ENCODE measurements around the gene EN1. TPM values are rescaled to one million over a fixed set of nuclear protein-coding genes. Genes with fewer than 3 reads are reported as not detected.
A peak's percentile ranks its signal among the peaks of the same experiment; 100 is the strongest.

EN1 gene
- total RNA-seq, 1 experiment from 2014 or later, result not detected

DNA sequence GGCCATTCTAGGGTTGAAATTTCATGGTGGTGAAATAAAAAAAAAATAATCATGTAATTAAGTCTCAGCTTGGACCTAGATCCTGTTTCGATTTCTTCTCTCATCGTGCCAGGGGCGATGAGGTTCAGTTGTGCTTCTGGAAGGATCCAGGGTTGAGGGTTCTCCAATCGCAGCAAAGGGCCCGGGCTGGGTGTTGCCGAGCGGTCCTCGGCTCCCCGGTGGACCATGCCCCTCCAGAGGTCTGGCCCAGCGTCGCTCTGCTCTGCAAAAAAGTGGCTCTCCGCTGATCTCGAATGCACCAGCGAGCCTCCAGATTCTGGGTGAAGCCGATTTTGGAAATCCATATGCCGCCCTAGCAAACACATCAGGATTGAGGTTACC is 39.0 kb downstream of the EN1 start:
- peak overlapping the region; percentile 41; the same call in 1 of the 2 replicates for H3K27ac Mint-ChIP-seq
- no peaks in the 10 kb centered on the region for H3K36me3 Mint-ChIP-seq
- CTCF ChIA-PET, result no interaction called here
- DNase-seq (ENCODE audit: low spot score) (peak; percentile 39), ATAC-seq (peak; percentile 49)
- peaks cover 15% of the 10 kb centered on the region for H3K27me3 Mint-ChIP-seq (ENCODE audit: low read depth)
- peaks cover 63% of the 10 kb centered on the region for H3K4me1 Mint-ChIP-seq
- H3K9me3 Mint-ChIP-seq, result no peaks in the 10 kb centered on the region
- TF ChIP-seq NFE2L1 (CRISPR knock-in tag; IDR thresholded peaks at IDR 0.05) (0 out of 2 replicates have a peak, but pooled peaks have one; percentile 34), NR2C2 (CRISPR knock-in tag; IDR thresholded peaks at IDR 0.05) (no peak), ZNF263 (CRISPR knock-in tag; IDR thresholded peaks at IDR 0.05; ENCODE audit: low read depth) (no peak)
- TF ChIP-seq, protein P1, sequence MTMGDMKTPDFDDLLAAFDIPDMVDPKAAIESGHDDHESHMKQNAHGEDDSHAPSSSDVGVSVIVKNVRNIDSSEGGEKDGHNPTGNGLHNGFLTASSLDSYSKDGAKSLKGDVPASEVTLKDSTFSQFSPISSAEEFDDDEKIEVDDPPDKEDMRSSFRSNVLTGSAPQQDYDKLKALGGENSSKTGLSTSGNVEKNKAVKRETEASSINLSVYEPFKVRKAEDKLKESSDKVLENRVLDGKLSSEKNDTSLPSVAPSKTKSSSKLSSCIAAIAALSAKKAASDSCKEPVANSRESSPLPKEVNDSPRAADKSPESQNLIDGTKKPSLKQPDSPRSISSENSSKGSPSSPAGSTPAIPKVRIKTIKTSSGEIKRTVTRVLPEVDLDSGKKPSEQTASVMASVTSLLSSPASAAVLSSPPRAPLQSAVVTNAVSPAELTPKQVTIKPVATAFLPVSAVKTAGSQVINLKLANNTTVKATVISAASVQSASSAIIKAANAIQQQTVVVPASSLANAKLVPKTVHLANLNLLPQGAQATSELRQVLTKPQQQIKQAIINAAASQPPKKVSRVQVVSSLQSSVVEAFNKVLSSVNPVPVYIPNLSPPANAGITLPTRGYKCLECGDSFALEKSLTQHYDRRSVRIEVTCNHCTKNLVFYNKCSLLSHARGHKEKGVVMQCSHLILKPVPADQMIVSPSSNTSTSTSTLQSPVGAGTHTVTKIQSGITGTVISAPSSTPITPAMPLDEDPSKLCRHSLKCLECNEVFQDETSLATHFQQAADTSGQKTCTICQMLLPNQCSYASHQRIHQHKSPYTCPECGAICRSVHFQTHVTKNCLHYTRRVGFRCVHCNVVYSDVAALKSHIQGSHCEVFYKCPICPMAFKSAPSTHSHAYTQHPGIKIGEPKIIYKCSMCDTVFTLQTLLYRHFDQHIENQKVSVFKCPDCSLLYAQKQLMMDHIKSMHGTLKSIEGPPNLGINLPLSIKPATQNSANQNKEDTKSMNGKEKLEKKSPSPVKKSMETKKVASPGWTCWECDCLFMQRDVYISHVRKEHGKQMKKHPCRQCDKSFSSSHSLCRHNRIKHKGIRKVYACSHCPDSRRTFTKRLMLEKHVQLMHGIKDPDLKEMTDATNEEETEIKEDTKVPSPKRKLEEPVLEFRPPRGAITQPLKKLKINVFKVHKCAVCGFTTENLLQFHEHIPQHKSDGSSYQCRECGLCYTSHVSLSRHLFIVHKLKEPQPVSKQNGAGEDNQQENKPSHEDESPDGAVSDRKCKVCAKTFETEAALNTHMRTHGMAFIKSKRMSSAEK (CRISPR knock-in tag; IDR thresholded peaks at IDR 0.05; ENCODE audit: borderline replicate concordance), result no peak
- POLR2A ChIA-PET, result no interaction called here
- peak overlapping the region; percentile 69 for H3K4me3 Mint-ChIP-seq

DNA sequence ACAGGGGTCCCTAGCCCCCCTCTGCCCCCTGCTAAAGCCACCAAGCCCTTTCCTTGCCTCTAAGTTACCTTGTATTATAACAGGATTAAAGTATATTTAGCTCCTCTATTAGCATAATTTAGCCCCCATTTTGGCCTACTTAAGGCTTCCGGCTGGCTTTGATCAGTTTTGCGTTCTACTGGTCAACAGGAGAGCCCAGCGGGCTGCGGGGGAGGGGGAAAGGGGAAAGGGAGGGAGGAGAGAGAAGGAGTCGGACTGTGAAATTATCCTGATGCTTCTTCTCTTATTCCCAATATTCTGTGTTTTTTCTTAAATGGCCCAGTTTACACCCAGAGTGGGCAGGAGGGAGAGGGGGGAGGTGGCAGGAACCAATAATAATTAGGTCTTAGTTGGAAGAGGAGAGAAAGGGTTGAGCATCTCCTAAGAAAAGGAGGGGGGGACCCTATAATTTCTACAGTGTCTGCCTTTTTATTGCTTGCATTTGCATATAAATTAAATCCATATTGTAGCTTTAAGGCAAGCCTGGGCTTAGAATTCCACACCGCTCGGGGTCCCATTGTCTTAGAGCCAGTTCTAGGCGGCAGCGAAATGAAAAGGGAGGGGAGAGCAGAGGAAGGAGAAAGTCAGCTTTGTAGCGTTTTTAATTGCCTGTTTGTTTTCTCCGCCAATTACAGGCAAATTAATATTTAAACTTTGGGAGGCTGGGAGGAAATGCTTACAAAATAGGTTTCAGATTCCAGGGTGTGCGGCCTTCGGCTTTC is 39.6 kb downstream of the EN1 start:
- H3K27ac Mint-ChIP-seq, result peak overlapping the region; percentile 41
- no peak for TF ChIP-seq ATF1 (CRISPR knock-in tag; IDR thresholded peaks at IDR 0.05)
- no peak for TF ChIP-seq HMGA2 (CRISPR knock-in tag; IDR thresholded peaks at IDR 0.05)
- no peak for TF ChIP-seq ZNF219 (CRISPR knock-in tag; IDR thresholded peaks at IDR 0.05; ENCODE audit: borderline replicate concordance)
- no peak for TF ChIP-seq ETV6 (CRISPR knock-in tag; IDR thresholded peaks at IDR 0.05)
- POLR2A ChIA-PET, result no interaction called here

DNA sequence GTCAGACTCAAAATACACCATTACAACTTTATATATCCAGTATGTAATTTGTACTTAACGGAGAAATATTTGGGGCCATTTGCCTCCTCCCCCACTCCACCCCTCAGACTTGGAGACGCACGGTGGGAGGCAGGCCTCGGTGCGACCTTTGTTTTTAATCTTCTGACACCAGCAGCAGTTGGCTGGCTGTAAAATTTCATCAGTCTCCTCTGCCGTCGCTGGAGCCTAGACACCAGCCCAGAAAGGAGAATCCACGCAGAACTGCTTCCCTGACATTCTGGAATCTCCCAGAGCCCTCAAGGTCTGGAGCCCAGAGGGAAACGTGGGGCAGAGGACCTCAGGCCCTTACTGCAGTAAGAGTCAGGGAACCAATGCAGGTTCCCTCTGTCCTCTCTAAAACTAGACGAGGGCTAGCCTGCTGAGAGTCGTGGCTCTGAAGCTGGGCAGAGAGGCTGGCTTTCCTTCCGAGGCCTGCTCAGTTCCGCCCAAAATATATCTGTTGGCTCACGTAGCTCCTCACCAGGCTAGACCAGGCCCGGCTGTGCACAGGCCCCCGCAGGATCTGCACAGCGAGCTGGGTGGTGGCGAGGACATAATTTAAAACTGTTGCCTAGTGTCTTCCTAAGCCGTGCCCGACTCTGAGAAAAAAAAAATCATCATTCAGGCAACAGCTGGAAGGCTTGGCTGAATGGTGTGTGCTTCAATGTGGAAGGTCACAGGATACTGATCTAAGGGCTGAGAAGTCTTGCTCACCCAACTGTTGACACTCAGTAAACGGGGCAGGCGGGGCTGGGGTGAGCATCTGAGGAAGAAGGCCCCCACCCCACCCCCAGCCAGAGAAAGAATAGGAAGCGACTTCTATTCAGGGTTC is 40.4 kb downstream of the EN1 start:
- peaks cover 52% of the 10 kb centered on the region for H3K4me1 Mint-ChIP-seq
- ChIA-PET CTCF (interaction anchor here (0.9 to 2.1 kb wide), 2 partner anchors 48 to 268 kb away, joined by 3 to 16 read pairs; no protein-coding TSS in a partner anchor), POLR2A (interaction anchor here (1.1 kb wide), 1 partner anchor 135 kb away, joined by 3 read pairs; no protein-coding TSS in a partner anchor)
- peak; percentile 20 for DNase-seq (ENCODE audit: low spot score)
- peak overlapping the region; percentile 69 for H3K4me3 Mint-ChIP-seq
- no peaks in the 10 kb centered on the region for H3K9me3 Mint-ChIP-seq
- H3K27me3 Mint-ChIP-seq (ENCODE audit: low read depth), result peaks cover 10% of the 10 kb centered on the region; the same call in 1 of the 2 replicates
- peak; percentile 46 for ATAC-seq
- peak overlapping the region; percentile 48 for H3K27ac Mint-ChIP-seq
- no peaks in the 10 kb centered on the region for H3K36me3 Mint-ChIP-seq
- TF ChIP-seq, protein P2, sequence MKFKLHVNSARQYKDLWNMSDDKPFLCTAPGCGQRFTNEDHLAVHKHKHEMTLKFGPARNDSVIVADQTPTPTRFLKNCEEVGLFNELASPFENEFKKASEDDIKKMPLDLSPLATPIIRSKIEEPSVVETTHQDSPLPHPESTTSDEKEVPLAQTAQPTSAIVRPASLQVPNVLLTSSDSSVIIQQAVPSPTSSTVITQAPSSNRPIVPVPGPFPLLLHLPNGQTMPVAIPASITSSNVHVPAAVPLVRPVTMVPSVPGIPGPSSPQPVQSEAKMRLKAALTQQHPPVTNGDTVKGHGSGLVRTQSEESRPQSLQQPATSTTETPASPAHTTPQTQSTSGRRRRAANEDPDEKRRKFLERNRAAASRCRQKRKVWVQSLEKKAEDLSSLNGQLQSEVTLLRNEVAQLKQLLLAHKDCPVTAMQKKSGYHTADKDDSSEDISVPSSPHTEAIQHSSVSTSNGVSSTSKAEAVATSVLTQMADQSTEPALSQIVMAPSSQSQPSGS (CRISPR knock-in tag; IDR thresholded peaks at IDR 0.05; ENCODE audit: borderline replicate concordance, low read depth), result no peak
- TF ChIP-seq TP53 (CRISPR knock-in tag; IDR thresholded peaks at IDR 0.05), result no peak
- no peak for TF ChIP-seq CREB1 (CRISPR knock-in tag; IDR thresholded peaks at IDR 0.05)
- no peak for TF ChIP-seq NFE2L1 (CRISPR knock-in tag; IDR thresholded peaks at IDR 0.05)
- no peak for TF ChIP-seq HMGA2 (CRISPR knock-in tag; IDR thresholded peaks at IDR 0.05)
- TF ChIP-seq, protein P3, sequence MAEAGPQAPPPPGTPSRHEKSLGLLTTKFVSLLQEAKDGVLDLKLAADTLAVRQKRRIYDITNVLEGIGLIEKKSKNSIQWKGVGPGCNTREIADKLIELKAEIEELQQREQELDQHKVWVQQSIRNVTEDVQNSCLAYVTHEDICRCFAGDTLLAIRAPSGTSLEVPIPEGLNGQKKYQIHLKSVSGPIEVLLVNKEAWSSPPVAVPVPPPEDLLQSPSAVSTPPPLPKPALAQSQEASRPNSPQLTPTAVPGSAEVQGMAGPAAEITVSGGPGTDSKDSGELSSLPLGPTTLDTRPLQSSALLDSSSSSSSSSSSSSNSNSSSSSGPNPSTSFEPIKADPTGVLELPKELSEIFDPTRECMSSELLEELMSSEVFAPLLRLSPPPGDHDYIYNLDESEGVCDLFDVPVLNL (CRISPR knock-in tag; IDR thresholded peaks at IDR 0.05; ENCODE audit: borderline replicate concordance, low read depth), result no peak
- TF ChIP-seq ZBTB21 (CRISPR knock-in tag; IDR thresholded peaks at IDR 0.05; ENCODE audit: borderline replicate concordance), result no peak
- TF ChIP-seq, protein P4, sequence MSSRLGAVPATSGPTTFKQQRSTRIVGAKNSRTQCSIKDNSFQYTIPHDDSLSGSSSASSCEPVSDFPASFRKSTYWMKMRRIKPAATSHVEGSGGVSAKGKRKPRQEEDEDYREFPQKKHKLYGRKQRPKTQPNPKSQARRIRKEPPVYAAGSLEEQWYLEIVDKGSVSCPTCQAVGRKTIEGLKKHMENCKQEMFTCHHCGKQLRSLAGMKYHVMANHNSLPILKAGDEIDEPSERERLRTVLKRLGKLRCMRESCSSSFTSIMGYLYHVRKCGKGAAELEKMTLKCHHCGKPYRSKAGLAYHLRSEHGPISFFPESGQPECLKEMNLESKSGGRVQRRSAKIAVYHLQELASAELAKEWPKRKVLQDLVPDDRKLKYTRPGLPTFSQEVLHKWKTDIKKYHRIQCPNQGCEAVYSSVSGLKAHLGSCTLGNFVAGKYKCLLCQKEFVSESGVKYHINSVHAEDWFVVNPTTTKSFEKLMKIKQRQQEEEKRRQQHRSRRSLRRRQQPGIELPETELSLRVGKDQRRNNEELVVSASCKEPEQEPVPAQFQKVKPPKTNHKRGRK (CRISPR knock-in tag; IDR thresholded peaks at IDR 0.05; ENCODE audit: borderline replicate concordance), result no peak
- TF ChIP-seq ELF4 (CRISPR knock-in tag; IDR thresholded peaks at IDR 0.05; ENCODE audit: low read depth), result no peak
- no peak for TF ChIP-seq NFYB (CRISPR knock-in tag; conservative IDR thresholded peaks at IDR 0.05; ENCODE audit: low read depth)
- TF ChIP-seq ZNF416 (CRISPR knock-in tag; IDR thresholded peaks at IDR 0.05), result no peak
- no peak for TF ChIP-seq RORB (CRISPR knock-in tag; IDR thresholded peaks at IDR 0.05)

More for the DNA sequence above, 39.6 kb downstream of the EN1 start:
- peak; percentile 31 for ATAC-seq
- Mint-ChIP-seq H3K4me1 (peaks cover 59% of the 10 kb centered on the region), H3K9me3 (no peaks in the 10 kb centered on the region), H3K36me3 (no peaks in the 10 kb centered on the region), H3K4me3 (peak overlapping the region; percentile 69), H3K27me3 (ENCODE audit: low read depth) (peaks cover 12% of the 10 kb centered on the region; the same call in 1 of the 2 replicates)
- CTCF ChIA-PET, result interaction anchor here (0.9 to 2.1 kb wide), 2 partner anchors 48 to 268 kb away, joined by 3 to 16 read pairs; no protein-coding TSS in a partner anchor
- peak; percentile 38 for DNase-seq (ENCODE audit: low spot score)
